ENCODE results near the gene RSPH9. TPM values are rescaled to one million over a fixed set of nuclear protein-coding genes. Genes with fewer than 3 reads are reported as not detected.
A peak's percentile ranks its signal among the peaks of the same experiment; 100 is the strongest.

The RSPH9 gene
- total RNA-seq, 1 donor from 2014 or later, result not detected

GRCh38 chr6:43713643-43714310 lies 68.9 kb downstream of the RSPH9 start:
- ATAC-seq, result no peak

GRCh38 chr6:43714311-43715055 lies 69.6 kb downstream of the RSPH9 start:
- no peak for ATAC-seq

- peak; percentile 18 for ATAC-seq
Observed at GRCh38 chr6:43715056-43715788, 70.4 kb downstream of the RSPH9 start.

GRCh38 chr6:43716099-43716498 lies 71.3 kb downstream of the RSPH9 start:
- ATAC-seq, result no peak

- ATAC-seq, result no peak
Observed at GRCh38 chr6:43717389-43717788, 72.6 kb downstream of the RSPH9 start.

GRCh38 chr6:43717822-43718221 lies 73.0 kb downstream of the RSPH9 start:
- ATAC-seq, result no peak

- ATAC-seq, result no peak
Observed at GRCh38 chr6:43718387-43719105, 73.7 kb downstream of the RSPH9 start.

- ATAC-seq, result no peak
Observed at GRCh38 chr6:43719511-43719910, 74.7 kb downstream of the RSPH9 start.

- ATAC-seq, result no peak
Observed at GRCh38 chr6:43720999-43721398, 76.2 kb downstream of the RSPH9 start.

Other genes starting within 250 kb of the RSPH9 start
- 18.3 TPM for gene ABCC10, start 217.5 kb upstream of the RSPH9 start, total RNA-seq
- gene DLK2, start 189.5 kb upstream of the RSPH9 start, total RNA-seq, result 8.9 TPM
- gene TJAP1, start 167.5 kb upstream of the RSPH9 start, total RNA-seq, result 8.9 TPM
- 0.20 TPM for gene LRRC73, start 134.7 kb upstream of the RSPH9 start, total RNA-seq
- gene YIPF3, start 128.1 kb upstream of the RSPH9 start, total RNA-seq, result 41.8 TPM
- 33.0 TPM for gene POLR1C, start 127.9 kb upstream of the RSPH9 start, total RNA-seq
- gene XPO5, start 69.0 kb upstream of the RSPH9 start, total RNA-seq, result 36.5 TPM
- gene POLH, start 68.9 kb upstream of the RSPH9 start, total RNA-seq, result 12.0 TPM
- gene GTPBP2, start 15.8 kb upstream of the RSPH9 start, total RNA-seq, result 49.7 TPM
- gene MAD2L1BP, start 9.2 kb upstream of the RSPH9 start, total RNA-seq, result 20.1 TPM
- 44.5 TPM for gene MRPS18A, start 42.8 kb downstream of the RSPH9 start, total RNA-seq
- 129 TPM for gene VEGFA, start 125.2 kb downstream of the RSPH9 start, total RNA-seq

Data from esophagus mucosa (tissue), 1 donor.